Keratinocyte (primary cell): ENCODE data around the gene MYCBPAP. TPM values are rescaled to one million over a fixed set of nuclear protein-coding genes. Genes with fewer than 3 reads are reported as not detected.

Source experiments
- DNase-seq: peaks from one replicate; pipeline ENCODE4 v3.0.0-alpha.2; 2011; ENCODE audit warnings: low read depth, missing footprints, low spot score
- FAIRE-seq: peaks from 2 replicates; lab custom pipeline; 2011; peaks lifted over from hg19 to GRCh38; lab: Jason Lieb, UNC
- H2AFZ ChIP-seq: 2 replicates; pipeline ENCODE4 v1.6.0; 2012; ENCODE audit warnings: low read length, control low read depth, inconsistent platforms; ENCODE audit not compliant: control insufficient read depth
- H3K27ac ChIP-seq: 2 replicates; pipeline ENCODE4 v1.5.1; 2011; ENCODE audit warnings: low read length; ENCODE audit not compliant: control insufficient read depth, insufficient read depth
- H3K27me3 ChIP-seq: 3 replicates; pipeline ENCODE4 v1.6.0; 2011; ENCODE audit warnings: low read length; ENCODE audit not compliant: control insufficient read depth, insufficient read depth; ENCODE audit errors: extremely low read depth
- H3K36me3 ChIP-seq, 2 experiments: 2 replicates in 1 of 2; 3 replicates in 1 of 2; pipeline ENCODE4 v1.5.1; 2011; ENCODE audit warnings: low read length in 2 of 2, mild to moderate bottlenecking in 1 of 2; ENCODE audit not compliant: control insufficient read depth in 2 of 2, insufficient read depth in 2 of 2; ENCODE audit errors: extremely low read depth in 1 of 2
- H3K4me1 ChIP-seq: 3 replicates; pipeline ENCODE4 v1.5.1; 2011; ENCODE audit warnings: low read length; ENCODE audit not compliant: control insufficient read depth, insufficient read depth; ENCODE audit errors: extremely low read depth
- H3K4me2 ChIP-seq: 3 replicates; pipeline ENCODE4 v1.6.0; 2011; ENCODE audit warnings: low read depth, low read length; ENCODE audit not compliant: control insufficient read depth, insufficient read depth; ENCODE audit errors: extremely low read depth
- H3K4me3 ChIP-seq, 3 experiments: fragments of 200-600 bp in 1 of 3; sonication (generic) in 1 of 3; 2 replicates in 2 of 3; 3 replicates in 1 of 3; pipeline ENCODE4 v1.5.1; 2011 to 2016; ENCODE audit warnings: low read length in 3 of 3, mild to moderate bottlenecking in 3 of 3, control low read depth in 2 of 3, inconsistent platforms in 1 of 3, low read depth in 1 of 3, mixed read lengths in 1 of 3, mixed run types in 1 of 3, moderate library complexity in 1 of 3; ENCODE audit not compliant: control insufficient read depth in 2 of 3, insufficient read depth in 2 of 3; ENCODE audit errors: extremely low read depth in 1 of 3
- H3K79me2 ChIP-seq: 2 replicates; pipeline ENCODE4 v1.6.0; 2012; ENCODE audit warnings: low read length; ENCODE audit not compliant: control insufficient read depth, insufficient read depth
- H3K9ac ChIP-seq: 3 replicates; pipeline ENCODE4 v1.6.0; 2011; ENCODE audit warnings: low read length; ENCODE audit not compliant: control insufficient read depth, insufficient read depth; ENCODE audit errors: extremely low read depth
- H3K9me1 ChIP-seq: 3 replicates; pipeline ENCODE4 v1.6.0; 2011; ENCODE audit warnings: low read length; ENCODE audit not compliant: control insufficient read depth, insufficient read depth; ENCODE audit errors: extremely low read depth
- H3K9me3 ChIP-seq: 2 replicates; pipeline ENCODE4 v1.5.1; 2012; ENCODE audit warnings: low read depth, low read length; ENCODE audit not compliant: control insufficient read depth
- H4K20me1 ChIP-seq: 3 replicates; pipeline ENCODE4 v1.6.0; 2011; ENCODE audit warnings: low read length; ENCODE audit not compliant: control insufficient read depth, insufficient read depth; ENCODE audit errors: extremely low read depth
- EZH2 ChIP-seq: IDR thresholded peaks from one replicate; pipeline ENCODE4 v1.6.1; 2012; ENCODE audit warnings: inconsistent platforms, mild to moderate bottlenecking, low read length, moderate library complexity
- dilution Hi-C: fragments of 300-500 bp; cut with MboI; formaldehyde crosslinking; loops from one replicate; pipeline ENCODE4 v1.7.0; 2020; ENCODE audit warnings: low sequenced_read_pairs; ENCODE audit not compliant: extremely low pct_ligation_motif_present
- polyA plus RNA-seq, 5 experiments: library from polyadenylated mRNA; depleted of rRNA in 3 of 5; stranded (reverse) in 3 of 5; stranded (forward) in 1 of 5; unstranded in 1 of 5; fragments of >200 nt; gene quantifications; 1 replicate in 1 of 5; 2 replicates in 3 of 5; 3 replicates in 1 of 5; pipeline versions ENCODE4 v1.2.1 to v1.2.3, GENCODE V29; 2011 to 2012; ENCODE audit warnings: missing spikeins in 2 of 5, low read depth in 1 of 5, low replicate concordance in 1 of 5
- TF ChIP-seq, protein P1 (sequence below), 3 experiments: IDR thresholded peaks in 1 of 3; conservative IDR thresholded peaks in 1 of 3; optimal IDR thresholded peaks in 1 of 3; 2 replicates in 2 of 3; 3 replicates in 1 of 3; pipeline versions ENCODE3 to v1.5.1; 2011; ENCODE audit warnings: low read length in 3 of 3, mild to moderate bottlenecking in 3 of 3, moderate library complexity in 2 of 3, control low read depth in 1 of 3, inconsistent platforms in 1 of 3; ENCODE audit not compliant: insufficient read depth in 2 of 3; ENCODE audit errors: extremely low read depth in 1 of 3

The MYCBPAP gene
- polyA plus RNA-seq, 1 donor (not counting 4 experiments of a cell fraction or from before 2014, with no cell fraction given), result 9.5 TPM

DNA sequence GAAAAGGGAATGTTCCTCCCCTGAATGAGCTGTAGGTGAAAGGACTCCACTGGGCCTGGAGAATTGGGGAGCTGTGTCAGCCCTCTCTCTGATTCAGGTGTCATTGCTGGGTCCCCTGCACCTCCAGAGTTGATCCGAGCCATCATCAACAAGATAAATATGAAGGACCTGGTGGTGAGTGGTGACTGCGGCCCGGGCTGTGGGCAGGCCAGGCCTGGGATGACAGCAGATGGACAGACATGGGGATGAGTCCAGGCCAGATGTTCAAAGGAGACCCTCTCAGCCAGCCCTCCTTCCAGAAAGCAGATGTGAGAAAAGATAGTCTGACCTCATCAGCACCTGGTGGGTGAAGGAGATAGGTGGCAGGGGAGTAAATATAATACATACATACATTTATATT, 44.1 kb upstream of the MYCBPAP start:
- DNase-seq (no peak), FAIRE-seq (no peak)
- no peak overlapping the region for H3K27ac ChIP-seq
- H3K9me3 ChIP-seq, result no peaks in the 10 kb centered on the region
- no peak overlapping the region for H3K4me3 ChIP-seq
- dilution Hi-C loops, result no loop called here
- H3K9me1 ChIP-seq, result no peaks in the 10 kb centered on the region
- no peak overlapping the region for H3K4me2 ChIP-seq
- peaks cover 4 to 22% of the 10 kb centered on the region in 2 experiments for H3K36me3 ChIP-seq
- no peak overlapping the region for H3K9ac ChIP-seq
- peaks cover 19% of the 10 kb centered on the region for H3K27me3 ChIP-seq
- no peaks in the 10 kb centered on the region for H3K79me2 ChIP-seq
- H2AFZ ChIP-seq, result no peak overlapping the region
- H3K4me1 ChIP-seq, result peaks cover 9% of the 10 kb centered on the region
- no peaks in the 10 kb centered on the region for H4K20me1 ChIP-seq
- no peak for TF ChIP-seq EZH2

DNA sequence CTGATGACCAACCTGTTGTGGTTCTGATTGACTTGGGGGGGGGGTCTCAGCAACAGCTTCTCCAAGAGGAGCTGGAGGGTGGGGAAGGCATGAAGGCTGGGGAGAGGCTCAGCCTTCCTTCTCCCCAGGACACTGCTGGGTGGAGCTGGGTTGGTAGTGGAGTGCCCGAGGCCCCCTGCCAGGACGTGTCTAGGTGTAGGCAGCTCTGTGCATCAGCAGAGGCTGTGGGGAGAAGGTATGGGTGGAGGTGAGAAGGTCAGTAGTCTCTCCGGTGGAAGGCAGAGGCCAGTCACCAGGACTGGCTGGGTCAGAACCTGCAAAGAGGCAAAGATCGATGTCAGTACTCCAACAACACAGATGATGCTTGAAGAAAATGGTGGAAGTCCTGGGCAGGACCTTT, 43.5 kb upstream of the MYCBPAP start:
- DNase-seq (no peak), FAIRE-seq (no peak)
- Histone ChIP-seq H3K9ac (no peak overlapping the region), H3K4me2 (no peak overlapping the region), H3K79me2 (no peaks in the 10 kb centered on the region), H3K27me3 (peaks cover 25% of the 10 kb centered on the region), H3K9me3 (no peaks in the 10 kb centered on the region), H3K4me3 (no peak overlapping the region), H4K20me1 (no peaks in the 10 kb centered on the region), H3K27ac (no peak overlapping the region), H2AFZ (no peak overlapping the region), H3K36me3 (peaks cover 4 to 22% of the 10 kb centered on the region in 2 experiments), H3K4me1 (peaks cover 10% of the 10 kb centered on the region), H3K9me1 (no peaks in the 10 kb centered on the region)
- dilution Hi-C loops, result no loop called here
- no peak for TF ChIP-seq EZH2
- TF ChIP-seq, protein P1, sequence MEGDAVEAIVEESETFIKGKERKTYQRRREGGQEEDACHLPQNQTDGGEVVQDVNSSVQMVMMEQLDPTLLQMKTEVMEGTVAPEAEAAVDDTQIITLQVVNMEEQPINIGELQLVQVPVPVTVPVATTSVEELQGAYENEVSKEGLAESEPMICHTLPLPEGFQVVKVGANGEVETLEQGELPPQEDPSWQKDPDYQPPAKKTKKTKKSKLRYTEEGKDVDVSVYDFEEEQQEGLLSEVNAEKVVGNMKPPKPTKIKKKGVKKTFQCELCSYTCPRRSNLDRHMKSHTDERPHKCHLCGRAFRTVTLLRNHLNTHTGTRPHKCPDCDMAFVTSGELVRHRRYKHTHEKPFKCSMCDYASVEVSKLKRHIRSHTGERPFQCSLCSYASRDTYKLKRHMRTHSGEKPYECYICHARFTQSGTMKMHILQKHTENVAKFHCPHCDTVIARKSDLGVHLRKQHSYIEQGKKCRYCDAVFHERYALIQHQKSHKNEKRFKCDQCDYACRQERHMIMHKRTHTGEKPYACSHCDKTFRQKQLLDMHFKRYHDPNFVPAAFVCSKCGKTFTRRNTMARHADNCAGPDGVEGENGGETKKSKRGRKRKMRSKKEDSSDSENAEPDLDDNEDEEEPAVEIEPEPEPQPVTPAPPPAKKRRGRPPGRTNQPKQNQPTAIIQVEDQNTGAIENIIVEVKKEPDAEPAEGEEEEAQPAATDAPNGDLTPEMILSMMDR (optimal IDR thresholded peaks at IDR 0.05 in 1 of 3, IDR thresholded peaks at IDR 0.05 in 1 of 3, conservative IDR thresholded peaks at IDR 0.05 in 1 of 3; ENCODE audit: extremely low read depth in 1 of 3, insufficient read depth in 2 of 3, low read length in 3 of 3), result no peak

DNA sequence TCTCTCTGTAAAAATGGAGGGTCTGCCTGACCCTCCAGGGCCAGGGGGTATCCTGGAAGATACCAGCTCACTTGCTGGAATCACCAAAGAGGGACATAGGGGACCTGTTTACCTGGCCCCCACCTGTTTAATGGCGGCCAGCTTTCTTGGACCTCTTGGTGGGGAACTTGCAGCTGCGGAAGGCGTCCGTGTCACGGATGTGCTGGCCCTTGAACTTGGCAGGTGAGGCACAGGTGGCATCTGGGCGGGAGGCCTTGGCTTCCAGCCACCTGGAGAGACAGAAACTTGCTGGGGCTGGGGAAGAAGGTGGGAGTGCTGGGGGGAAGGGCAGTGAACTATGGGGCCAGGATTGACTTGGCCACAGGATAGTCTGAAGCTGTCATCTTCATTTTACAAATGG, 43.1 kb upstream of the MYCBPAP start:
- Histone ChIP-seq H3K9me1 (no peaks in the 10 kb centered on the region), H3K27ac (no peak overlapping the region), H3K9ac (no peak overlapping the region), H3K4me3 (no peak overlapping the region), H3K4me2 (no peak overlapping the region), H3K4me1 (peaks cover 10% of the 10 kb centered on the region), H3K79me2 (no peaks in the 10 kb centered on the region), H2AFZ (no peak overlapping the region), H4K20me1 (no peaks in the 10 kb centered on the region), H3K27me3 (peaks cover 30% of the 10 kb centered on the region), H3K9me3 (no peaks in the 10 kb centered on the region), H3K36me3 (peaks cover 4 to 25% of the 10 kb centered on the region in 2 experiments)
- TF ChIP-seq, protein P1 (optimal IDR thresholded peaks at IDR 0.05 in 1 of 3, IDR thresholded peaks at IDR 0.05 in 1 of 3, conservative IDR thresholded peaks at IDR 0.05 in 1 of 3; ENCODE audit: extremely low read depth in 1 of 3, insufficient read depth in 2 of 3, low read length in 3 of 3), result no peak
- TF ChIP-seq EZH2, result no peak
- FAIRE-seq (no peak), DNase-seq (no peak)
- dilution Hi-C loops, result no loop called here
